Fibroblast of mammary gland (primary cell): ENCODE measurements around the gene UBA7.
"Not testable (repeated sequence)": the region's sequence is repeated elsewhere in the genome, so short reads cannot be mapped to it uniquely, and the experiment has no call there.

Experiments
- DNase-seq: peaks from one replicate; pipeline ENCODE4 v3.0.0-alpha.2; 2010; ENCODE audit warnings: low read depth
- H3K4me3 ChIP-seq: 2 replicates; pipeline ENCODE4 v1.5.1; 2011; ENCODE audit warnings: low read depth, mild to moderate bottlenecking, low read length, moderate library complexity; ENCODE audit not compliant: control insufficient read depth
- TF ChIP-seq, protein P1 (sequence below): conservative IDR thresholded peaks from 2 replicates; pipeline ENCODE4 v1.5.1; 2011; ENCODE audit warnings: low read depth, low read length, inconsistent platforms; ENCODE audit not compliant: control insufficient read depth, insufficient read depth

UBA7 gene

DNA sequence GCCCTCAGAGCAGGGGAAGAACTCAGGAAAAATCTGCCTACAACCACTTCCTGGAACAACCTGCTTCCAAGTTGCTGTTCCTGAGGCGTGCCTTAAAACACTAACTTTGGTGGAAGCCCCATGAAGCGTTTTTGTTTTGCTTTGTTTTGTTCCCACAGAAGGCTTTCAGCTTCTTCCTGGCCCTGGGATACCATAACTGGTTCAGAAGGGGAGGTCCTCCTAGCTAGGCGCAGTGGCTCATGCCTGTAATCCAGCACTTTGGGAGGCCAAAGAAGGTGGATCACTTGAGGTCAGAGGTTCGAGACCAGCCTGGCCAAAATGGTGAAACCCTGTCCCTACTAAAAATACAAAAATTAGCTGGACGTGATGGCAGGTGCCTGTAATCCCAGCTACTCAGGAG lies 26.2 kb downstream of the UBA7 start:
- no peak overlapping the region for H3K4me3 ChIP-seq
- TF ChIP-seq, protein P1, sequence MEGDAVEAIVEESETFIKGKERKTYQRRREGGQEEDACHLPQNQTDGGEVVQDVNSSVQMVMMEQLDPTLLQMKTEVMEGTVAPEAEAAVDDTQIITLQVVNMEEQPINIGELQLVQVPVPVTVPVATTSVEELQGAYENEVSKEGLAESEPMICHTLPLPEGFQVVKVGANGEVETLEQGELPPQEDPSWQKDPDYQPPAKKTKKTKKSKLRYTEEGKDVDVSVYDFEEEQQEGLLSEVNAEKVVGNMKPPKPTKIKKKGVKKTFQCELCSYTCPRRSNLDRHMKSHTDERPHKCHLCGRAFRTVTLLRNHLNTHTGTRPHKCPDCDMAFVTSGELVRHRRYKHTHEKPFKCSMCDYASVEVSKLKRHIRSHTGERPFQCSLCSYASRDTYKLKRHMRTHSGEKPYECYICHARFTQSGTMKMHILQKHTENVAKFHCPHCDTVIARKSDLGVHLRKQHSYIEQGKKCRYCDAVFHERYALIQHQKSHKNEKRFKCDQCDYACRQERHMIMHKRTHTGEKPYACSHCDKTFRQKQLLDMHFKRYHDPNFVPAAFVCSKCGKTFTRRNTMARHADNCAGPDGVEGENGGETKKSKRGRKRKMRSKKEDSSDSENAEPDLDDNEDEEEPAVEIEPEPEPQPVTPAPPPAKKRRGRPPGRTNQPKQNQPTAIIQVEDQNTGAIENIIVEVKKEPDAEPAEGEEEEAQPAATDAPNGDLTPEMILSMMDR: no peak
- no peak for DNase-seq

DNA sequence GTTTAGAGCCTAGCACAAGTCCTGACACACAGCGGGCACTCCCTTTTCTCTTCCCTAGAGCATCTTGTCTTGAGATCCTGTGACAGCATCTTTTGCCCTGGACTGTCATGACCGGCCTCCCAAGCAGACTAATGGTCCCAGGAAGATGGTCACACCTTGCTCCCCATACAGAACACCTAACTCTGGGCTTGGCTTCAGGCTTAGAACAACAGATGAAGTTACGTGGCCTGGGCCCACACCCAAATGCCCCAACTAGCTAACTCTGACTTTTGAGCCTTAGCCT lies 26.6 kb downstream of the UBA7 start:
- no peak overlapping the region for H3K4me3 ChIP-seq
- DNase-seq: peak; percentile 22
- TF ChIP-seq, protein P1: no peak

DNA sequence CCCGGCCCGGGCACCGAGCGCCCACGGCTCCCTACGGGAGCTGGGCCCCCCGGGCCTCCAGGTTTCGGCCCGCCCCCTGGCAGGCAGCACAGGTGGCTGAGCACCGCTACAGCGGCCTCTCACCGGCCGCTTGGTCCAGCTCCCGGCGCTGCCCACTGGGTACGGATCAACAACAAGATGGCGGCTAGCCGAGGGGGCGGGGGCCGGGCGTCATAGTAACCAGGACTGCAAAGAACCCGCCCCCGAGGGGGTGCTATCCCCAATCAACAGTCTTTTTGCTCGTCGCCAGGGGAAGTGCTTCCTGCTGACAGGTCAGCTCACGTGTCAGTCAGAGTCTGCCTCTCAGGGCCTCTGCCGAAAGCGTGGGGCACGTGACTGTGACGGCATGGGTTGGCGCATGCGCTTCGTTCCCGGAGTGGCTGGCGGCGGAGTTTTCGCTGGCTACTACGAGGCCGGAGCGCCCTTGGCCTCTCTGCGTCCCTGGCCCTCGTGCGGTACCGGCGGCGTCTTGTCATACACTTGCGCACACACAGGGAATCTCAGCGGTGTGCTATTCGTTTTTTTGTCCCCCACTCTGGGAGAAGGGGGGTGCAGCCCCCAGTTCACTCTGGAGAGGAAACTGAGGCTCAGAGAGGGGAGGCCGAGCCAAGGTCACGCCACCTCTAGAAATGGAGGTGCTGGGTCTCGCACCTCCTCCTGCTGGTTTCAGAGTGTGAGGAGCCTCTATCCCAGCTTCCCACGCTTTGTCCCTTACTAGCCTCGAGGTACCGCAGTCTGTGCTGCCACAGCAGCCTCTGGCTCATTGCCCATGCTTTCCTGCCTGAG lies 27.2 kb downstream of the UBA7 start, which contains the start of gene IP6K1:
IP6K1 (minus strand) TSS at position 186 of the 825 bp plus-strand sequence. CDS start 38,502 bp downstream, outside the sequence.
- DNase-seq: peak; percentile 100
- TF ChIP-seq, protein P1: no peak
- H3K4me3 ChIP-seq: peak within 1 kb of the TSS; percentile 87

DNA sequence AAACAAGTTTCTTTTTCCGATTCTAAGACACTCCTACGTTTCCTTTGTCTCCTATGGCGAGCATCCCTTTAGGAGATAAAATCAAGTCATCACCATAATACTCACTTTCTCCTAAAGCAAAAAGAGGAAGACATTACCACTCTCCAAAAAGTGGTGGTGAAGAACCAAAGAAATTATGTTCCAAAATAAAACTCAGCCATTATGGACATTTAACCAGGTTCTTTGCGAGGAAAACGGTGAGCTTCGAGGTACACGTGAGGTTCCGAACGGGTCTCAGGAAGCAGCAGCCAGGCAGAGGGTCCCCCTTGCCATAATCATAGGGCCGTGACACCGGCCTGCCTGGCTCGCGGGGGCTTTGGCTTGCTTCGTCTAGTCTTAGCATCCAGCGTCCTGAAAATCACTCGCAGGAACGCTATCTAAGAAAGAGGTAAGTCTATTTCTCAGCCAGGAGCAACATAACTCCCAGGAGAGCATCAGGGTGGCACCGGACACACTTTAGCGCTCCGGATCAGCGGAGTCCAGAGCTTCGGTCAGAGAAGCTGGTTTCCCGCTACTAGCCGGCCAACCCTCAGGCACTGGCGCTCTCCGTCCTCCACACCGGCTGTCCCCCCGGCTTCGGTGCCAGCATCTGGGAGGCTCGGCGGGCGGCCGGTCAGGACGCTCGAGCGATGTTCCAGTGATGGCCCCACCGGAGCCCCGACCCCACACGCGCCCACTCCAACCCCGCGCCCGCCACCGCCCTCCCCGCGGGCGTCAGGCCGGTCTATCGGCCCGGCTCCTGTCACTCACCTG lies 28.0 kb downstream of the UBA7 start:
- peak; percentile 35 for DNase-seq
- TF ChIP-seq, protein P1: no peak
- H3K4me3 ChIP-seq: peak overlapping the region; percentile 87

DNA sequence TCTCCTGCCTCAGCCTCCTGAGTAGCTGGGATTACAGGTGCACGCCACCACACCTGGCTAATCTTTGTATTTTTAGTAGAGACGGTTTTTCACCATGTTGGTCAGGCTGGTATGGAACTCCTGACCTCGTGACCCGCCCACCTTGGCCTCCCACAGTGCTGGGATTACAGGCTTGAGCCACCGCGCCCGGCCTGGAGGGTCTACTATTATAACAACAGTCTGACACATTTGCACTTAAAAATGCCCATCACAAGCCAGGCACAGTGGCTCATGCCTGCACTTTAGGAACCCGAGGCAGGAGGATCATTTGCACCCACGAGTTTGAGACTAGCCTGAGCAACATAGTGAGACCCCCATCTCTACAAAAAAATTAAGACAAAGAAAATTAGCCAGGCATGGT lies 31.5 kb downstream of the UBA7 start:
- DNase-seq, H3K4me3 ChIP-seq: not testable (repeated sequence)

DNA sequence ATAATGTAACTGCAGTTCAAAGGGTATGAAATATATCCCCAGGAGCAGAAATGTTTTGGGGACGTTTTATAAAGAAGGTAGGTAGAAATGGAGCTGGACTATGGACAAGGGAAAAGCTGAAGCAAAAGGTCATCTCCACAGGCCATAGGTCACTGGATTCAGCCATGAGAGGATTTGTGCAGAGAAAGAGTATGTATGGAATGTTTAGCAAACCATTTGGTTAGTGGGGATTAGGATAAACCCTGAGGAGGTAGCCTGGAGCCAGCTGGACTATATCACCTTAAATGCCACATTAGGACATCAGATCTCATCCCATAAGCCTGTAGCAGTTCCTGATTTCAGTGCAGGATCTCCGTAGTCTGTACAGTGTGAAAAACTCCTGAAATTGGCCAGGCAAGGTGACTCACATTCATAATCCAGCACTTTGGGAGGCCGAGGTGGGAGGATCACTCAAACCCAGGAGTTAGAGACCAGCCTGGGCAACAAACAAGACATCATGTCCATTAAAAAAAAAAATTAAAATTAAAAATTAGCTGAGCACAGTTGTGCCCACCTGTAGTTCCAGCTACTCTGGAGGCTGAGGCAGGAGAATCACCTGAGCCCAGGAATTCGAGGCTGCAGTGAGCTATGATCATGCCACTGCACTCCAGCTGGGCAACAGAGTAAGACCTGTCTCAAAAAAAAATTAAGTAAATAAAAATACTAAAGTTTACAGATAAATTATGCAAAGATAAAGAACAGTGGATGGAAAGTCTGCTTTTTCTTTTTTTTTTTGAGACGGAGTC lies 32.1 kb downstream of the UBA7 start:
- no peak for DNase-seq
- H3K4me3 ChIP-seq: no peak overlapping the region
- TF ChIP-seq, protein P1: no peak

DNA sequence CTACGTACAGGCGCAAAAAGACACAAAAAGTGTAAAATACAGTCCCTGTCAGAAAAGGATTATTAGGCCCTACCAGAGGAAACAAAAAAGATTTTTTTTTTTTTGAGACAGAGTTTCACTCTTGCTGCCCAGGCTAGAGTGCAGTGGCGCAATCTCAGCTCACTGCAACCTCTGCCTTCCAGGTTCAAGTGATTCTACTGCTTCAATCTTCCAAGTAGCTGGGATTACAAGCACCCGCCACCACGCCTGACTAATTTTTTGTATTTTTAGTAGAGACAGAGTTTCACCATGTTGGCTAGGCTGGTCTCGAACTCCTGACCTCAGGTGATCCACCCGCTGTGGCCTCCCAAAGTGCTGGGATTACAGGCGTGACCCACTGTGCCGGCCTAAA lies 32.8 kb downstream of the UBA7 start:
- not testable (repeated sequence) for H3K4me3 ChIP-seq, DNase-seq
